Activated naive CD4-positive, alpha-beta T cell treated with anti-CD3 and anti-CD28 coated beads, Interleukin-2, amount 10 ng/mL, durations not matched to agents 7 days and 5 days (primary cell): Measurements from ENCODE around the gene LSM12.
A peak's percentile ranks its signal among the peaks of the same experiment; 100 is the strongest.

Experiments used
- CTCF ChIA-PET: fragments of 350-600 bp; sonication (Branson Sonifier 250); formaldehyde crosslinking; loops from one replicate; lab custom pipeline; 2021; ENCODE audit warnings: antibody characterized with exemption; lab: Charles Lee
- DNase-seq: peaks from one replicate; pipeline ENCODE4 v3.0.0-alpha.2; 2020
- H3K27ac Mint-ChIP-seq: one replicate; pipeline ENCODE4 v1.8.0; 2021; ENCODE audit warnings: mild to moderate bottlenecking, moderate library complexity, mixed read lengths
- H3K27me3 Mint-ChIP-seq: one replicate; pipeline ENCODE4 v1.8.0; 2021; ENCODE audit warnings: mild to moderate bottlenecking, mixed read lengths
- H3K36me3 Mint-ChIP-seq: one replicate; pipeline ENCODE4 v1.8.0; 2021; ENCODE audit warnings: mixed read lengths
- H3K4me1 Mint-ChIP-seq: one replicate; pipeline ENCODE4 v1.8.0; 2021; ENCODE audit warnings: mixed read lengths
- H3K4me3 Mint-ChIP-seq: one replicate; pipeline ENCODE4 v1.8.0; 2021; ENCODE audit warnings: mild to moderate bottlenecking, moderate library complexity, mixed read lengths
- H3K9me3 Mint-ChIP-seq: one replicate; pipeline ENCODE4 v1.8.0; 2021; ENCODE audit warnings: mixed read lengths

Gene LSM12

GRCh38 chr17:44066204-44066930, at the start of gene LSM12:
TSS of gene LSM12 (minus strand) at chr17:44066671. CDS start at chr17:44066587, 84 bp downstream.
- H3K4me1 Mint-ChIP-seq: peaks cover 60% of the 10 kb centered on the region
- peak; percentile 92 for DNase-seq
- H3K27ac Mint-ChIP-seq: peak within 1 kb of the TSS; percentile 94
- H3K9me3 Mint-ChIP-seq: no peaks in the 10 kb centered on the region
- H3K4me3 Mint-ChIP-seq: peak within 1 kb of the TSS; percentile 88
- peaks cover 22% of the 10 kb centered on the region for H3K36me3 Mint-ChIP-seq
- CTCF ChIA-PET: interaction anchor here (0.9 to 1.5 kb wide), 4 partner anchors 17 to 144 kb away, joined by 3 to 5 read pairs (median 4); no protein-coding TSS in a partner anchor
- H3K27me3 Mint-ChIP-seq: no peaks in the 10 kb centered on the region

- Mint-ChIP-seq H3K36me3 (peaks cover 7% of the 10 kb centered on the region), H3K27ac (no peak overlapping the region), H3K9me3 (no peaks in the 10 kb centered on the region), H3K4me1 (peaks cover 33% of the 10 kb centered on the region), H3K27me3 (no peaks in the 10 kb centered on the region), H3K4me3 (no peak overlapping the region)
- peak; percentile 42 for DNase-seq
- CTCF ChIA-PET: interaction anchor here (0.7 to 2.8 kb wide), 19 partner anchors 11 to 238 kb away, joined by 3 to 16 read pairs (median 4); no protein-coding TSS in a partner anchor
Measured at GRCh38 chr17:44115585-44116415, 49.3 kb upstream of the LSM12 start.

DNA sequence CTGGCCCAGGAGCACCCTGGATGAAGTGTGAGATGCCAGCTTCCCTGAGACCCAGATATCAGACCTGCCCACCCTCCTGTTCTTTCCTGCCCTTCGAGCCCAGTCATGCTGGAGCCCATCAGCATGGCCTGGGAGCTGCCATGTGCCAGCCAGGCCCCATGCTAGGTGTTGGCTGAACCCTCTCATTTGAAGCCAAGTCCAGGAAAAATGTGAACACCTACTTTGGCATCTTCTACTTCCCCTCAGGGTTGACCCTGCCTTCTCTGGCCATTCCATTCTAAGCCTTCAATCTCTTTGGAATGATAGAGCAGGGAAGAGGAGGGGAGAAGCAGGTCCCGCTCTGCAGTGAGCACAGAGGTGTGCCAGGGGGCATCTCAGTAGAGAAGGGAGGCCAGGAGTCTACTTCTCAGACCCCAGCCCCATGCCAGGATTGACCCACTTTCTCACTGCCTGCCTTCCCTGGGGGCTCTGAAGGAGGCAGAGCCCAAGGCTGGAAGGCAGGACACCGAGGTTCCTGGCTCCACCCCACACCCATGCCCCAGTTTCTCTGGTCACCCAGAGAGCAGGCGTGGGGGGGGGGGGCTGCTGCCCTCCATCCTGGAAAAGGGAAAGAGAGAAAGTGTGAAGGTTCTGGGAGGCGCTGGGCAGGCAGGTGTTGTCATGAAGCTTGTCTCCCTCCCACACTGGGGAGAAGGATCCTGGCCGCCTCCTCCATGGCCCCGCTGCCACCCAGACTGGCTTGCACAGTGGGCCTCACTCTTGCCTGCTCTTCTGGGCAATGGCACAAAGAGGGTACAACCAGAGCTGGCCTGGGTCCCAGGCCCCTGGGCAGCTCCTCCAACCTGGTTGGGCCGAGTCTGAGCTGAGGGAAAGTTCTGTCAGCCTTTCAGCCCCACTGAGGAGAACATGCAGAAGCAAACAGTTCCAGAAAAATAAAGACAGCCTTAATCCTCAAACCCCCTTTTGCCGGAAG, 47.7 kb upstream of the LSM12 start:
- no peak overlapping the region for H3K4me3 Mint-ChIP-seq
- H3K36me3 Mint-ChIP-seq: peaks cover 5% of the 10 kb centered on the region
- H3K27me3 Mint-ChIP-seq: no peaks in the 10 kb centered on the region
- peaks cover 28% of the 10 kb centered on the region for H3K4me1 Mint-ChIP-seq
- no peak for DNase-seq
- no peak overlapping the region for H3K27ac Mint-ChIP-seq
- CTCF ChIA-PET: interaction anchor here (0.7 to 2.2 kb wide), 6 partner anchors 9 to 72 kb away, joined by 3 to 10 read pairs (median 5); partner anchors contain the start of gene HDAC5
- H3K9me3 Mint-ChIP-seq: no peaks in the 10 kb centered on the region

DNA sequence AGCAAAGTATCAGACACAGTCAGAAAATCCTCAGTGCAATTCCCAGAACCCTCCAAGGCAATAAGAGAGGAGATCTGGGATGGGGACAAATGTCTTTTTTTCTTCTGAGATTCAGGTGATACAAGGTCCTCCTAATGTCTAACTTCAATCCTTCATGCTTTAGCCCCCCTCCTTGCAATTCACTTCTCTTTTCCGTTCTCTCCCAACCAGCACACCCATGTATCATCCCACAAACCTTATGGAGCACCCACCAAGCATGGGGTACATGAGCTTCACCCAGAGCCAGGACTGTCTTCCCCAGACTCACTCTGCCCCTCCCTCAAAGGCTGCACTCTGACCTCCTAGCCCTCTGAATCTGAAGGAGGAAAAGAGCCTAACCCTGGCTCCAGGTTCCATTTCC, 46.9 kb upstream of the LSM12 start:
- Mint-ChIP-seq H3K4me1 (peaks cover 28% of the 10 kb centered on the region), H3K9me3 (no peaks in the 10 kb centered on the region), H3K27me3 (no peaks in the 10 kb centered on the region), H3K36me3 (peaks cover 8% of the 10 kb centered on the region), H3K4me3 (no peak overlapping the region), H3K27ac (no peak overlapping the region)
- no peak for DNase-seq
- CTCF ChIA-PET: interaction anchor here (0.7 to 1.7 kb wide), 2 partner anchors 10 to 16 kb away, joined by 4 read pairs; partner anchors contain the start of gene HDAC5

DNA sequence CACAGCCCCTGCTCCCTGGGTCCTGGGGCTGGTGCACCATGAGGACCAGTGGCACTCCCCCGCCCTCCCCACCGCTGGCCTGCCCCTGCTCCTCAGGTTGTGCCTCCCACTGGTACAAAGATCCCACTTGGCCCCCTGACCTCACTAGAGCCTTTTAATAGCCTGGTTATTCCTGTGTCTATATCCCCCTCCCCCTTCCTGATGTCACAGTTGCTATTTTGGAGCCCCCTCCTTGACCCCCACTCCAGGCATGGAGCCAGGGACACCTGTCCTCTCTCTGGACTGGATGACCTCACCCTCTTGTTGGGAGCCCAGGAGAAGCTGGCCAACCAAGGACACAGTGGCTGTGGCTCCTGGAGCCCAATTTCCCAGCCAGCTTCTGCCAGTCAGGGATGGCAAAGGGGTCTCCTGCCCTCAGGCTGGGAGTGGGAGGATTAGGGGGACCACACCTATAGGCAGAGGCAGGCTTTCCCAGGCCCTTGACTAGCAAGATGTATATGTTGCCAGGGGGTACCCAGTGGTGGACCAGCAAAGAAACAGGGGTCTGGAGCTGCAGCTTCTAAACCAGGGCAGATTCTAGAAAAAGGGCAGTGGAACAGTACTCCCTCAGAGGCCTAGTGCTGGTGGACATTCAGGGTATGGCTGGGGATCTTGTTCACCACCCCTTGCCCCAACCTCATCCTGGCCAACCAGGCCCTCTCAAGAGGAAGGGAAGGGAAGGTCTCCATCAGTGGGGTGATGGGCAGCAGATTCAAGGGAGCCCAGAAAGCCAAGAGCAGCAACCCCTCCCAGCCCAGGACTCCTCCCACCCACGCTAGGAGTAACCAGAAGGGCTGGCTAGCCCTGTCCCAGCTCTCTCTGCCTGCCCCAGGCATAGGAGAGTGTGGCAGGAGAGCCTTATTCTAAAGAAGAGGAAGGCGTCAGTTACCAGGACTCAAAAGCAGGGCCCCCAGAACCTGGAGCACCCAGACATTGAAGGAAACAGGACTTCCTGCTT, 46.1 kb upstream of the LSM12 start:
- no peaks in the 10 kb centered on the region for H3K9me3 Mint-ChIP-seq
- no peak for DNase-seq
- H3K4me1 Mint-ChIP-seq: peaks cover 28% of the 10 kb centered on the region
- H3K36me3 Mint-ChIP-seq: peaks cover 8% of the 10 kb centered on the region
- CTCF ChIA-PET: interaction anchor here (1.2 to 1.9 kb wide), 3 partner anchors 11 to 169 kb away, joined by 4 to 6 read pairs (median 4); partner anchors contain the start of gene HDAC5
- H3K27me3 Mint-ChIP-seq: no peaks in the 10 kb centered on the region
- H3K4me3 Mint-ChIP-seq: no peak overlapping the region
- no peak overlapping the region for H3K27ac Mint-ChIP-seq

GRCh38 chr17:44111777-44112176, 45.3 kb upstream of the LSM12 start:
- Mint-ChIP-seq H3K27me3 (no peaks in the 10 kb centered on the region), H3K27ac (peak overlapping the region; percentile 12), H3K4me3 (no peak overlapping the region), H3K4me1 (peaks cover 28% of the 10 kb centered on the region), H3K36me3 (peaks cover 6% of the 10 kb centered on the region), H3K9me3 (no peaks in the 10 kb centered on the region)
- no peak for DNase-seq
- CTCF ChIA-PET: interaction anchor here (1.2 to 1.9 kb wide), 4 partner anchors 12 to 168 kb away, joined by 3 to 6 read pairs (median 4); partner anchors contain the start of gene HDAC5

DNA sequence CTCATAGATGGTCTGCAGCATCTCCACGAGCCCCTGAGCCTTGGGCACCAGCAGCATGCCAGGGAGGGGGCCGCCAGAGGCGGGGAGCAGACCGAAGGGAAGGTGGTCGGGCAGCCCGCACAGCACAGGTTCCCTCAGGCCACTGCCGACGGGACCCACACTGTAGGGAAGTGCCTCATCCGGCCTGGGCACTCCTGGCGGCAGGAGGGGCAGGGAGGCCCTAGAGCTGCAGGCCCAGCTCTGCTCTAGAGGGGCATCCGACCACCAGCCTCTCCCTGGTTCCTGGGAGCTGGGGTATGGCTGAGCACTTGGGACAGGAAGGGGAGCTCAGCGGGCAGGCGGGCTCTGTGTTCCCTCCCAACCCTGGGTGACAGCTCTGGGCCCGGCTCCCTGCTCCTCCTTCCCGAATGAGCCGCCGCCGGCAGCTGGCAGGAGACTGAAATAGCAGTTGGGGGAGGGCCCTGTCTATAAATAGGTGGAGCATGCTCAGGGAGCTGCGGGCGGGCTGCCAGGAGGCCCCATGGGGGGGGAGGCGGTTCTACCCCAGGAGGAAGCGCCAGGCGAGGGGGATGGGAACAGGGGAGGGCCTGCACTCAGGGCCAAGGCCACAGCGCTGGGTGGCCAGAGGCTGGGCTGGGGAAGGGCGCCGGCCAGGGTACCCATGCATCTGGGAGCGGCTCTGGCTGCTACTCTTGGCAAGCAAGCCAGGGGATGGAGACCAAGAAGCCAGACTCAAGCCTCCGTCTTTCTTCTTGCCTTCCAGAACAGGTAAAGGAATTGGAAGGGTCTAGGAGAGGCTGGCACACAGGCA, 44.6 kb upstream of the LSM12 start:
- Mint-ChIP-seq H3K36me3 (peaks cover 3% of the 10 kb centered on the region), H3K27me3 (no peaks in the 10 kb centered on the region), H3K27ac (no peak overlapping the region), H3K4me3 (peak overlapping the region; percentile 21), H3K4me1 (peaks cover 28% of the 10 kb centered on the region), H3K9me3 (no peaks in the 10 kb centered on the region)
- CTCF ChIA-PET: interaction anchor here (1.2 to 1.9 kb wide), 3 partner anchors 13 to 167 kb away, joined by 3 to 6 read pairs (median 4); partner anchors contain the start of gene HDAC5
- peak; percentile 78 for DNase-seq

GRCh38 chr17:44110011-44110686, 43.7 kb upstream of the LSM12 start:
- Mint-ChIP-seq H3K9me3 (no peaks in the 10 kb centered on the region), H3K4me3 (no peak overlapping the region), H3K27me3 (no peaks in the 10 kb centered on the region), H3K4me1 (peaks cover 28% of the 10 kb centered on the region), H3K27ac (no peak overlapping the region), H3K36me3 (peaks cover 3% of the 10 kb centered on the region)
- CTCF ChIA-PET: interaction anchor here (0.5 kb wide), 1 partner anchor 27 kb away, joined by 3 read pairs; no protein-coding TSS in a partner anchor
- no peak for DNase-seq

DNA sequence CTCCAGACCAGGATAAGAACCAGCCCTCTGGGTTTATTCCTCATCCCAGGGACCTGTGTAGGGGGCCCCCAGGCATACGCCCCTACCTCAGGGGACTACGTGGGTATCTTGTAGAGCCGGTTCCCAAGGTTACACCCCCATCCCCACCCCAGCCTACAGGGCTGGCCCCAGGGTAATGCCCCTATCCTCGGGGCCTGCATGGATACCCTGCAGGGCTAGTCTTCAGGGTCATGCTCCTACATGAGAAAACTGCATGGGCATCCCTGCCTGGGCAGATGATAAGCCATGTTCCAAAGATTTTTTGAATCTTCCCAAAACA, 42.8 kb upstream of the LSM12 start:
- CTCF ChIA-PET: no interaction called here
- no peaks in the 10 kb centered on the region for H3K9me3 Mint-ChIP-seq
- H3K4me3 Mint-ChIP-seq: no peak overlapping the region
- no peak overlapping the region for H3K27ac Mint-ChIP-seq
- H3K27me3 Mint-ChIP-seq: no peaks in the 10 kb centered on the region
- peaks cover 28% of the 10 kb centered on the region for H3K4me1 Mint-ChIP-seq
- peaks cover 3% of the 10 kb centered on the region for H3K36me3 Mint-ChIP-seq
- no peak for DNase-seq

DNA sequence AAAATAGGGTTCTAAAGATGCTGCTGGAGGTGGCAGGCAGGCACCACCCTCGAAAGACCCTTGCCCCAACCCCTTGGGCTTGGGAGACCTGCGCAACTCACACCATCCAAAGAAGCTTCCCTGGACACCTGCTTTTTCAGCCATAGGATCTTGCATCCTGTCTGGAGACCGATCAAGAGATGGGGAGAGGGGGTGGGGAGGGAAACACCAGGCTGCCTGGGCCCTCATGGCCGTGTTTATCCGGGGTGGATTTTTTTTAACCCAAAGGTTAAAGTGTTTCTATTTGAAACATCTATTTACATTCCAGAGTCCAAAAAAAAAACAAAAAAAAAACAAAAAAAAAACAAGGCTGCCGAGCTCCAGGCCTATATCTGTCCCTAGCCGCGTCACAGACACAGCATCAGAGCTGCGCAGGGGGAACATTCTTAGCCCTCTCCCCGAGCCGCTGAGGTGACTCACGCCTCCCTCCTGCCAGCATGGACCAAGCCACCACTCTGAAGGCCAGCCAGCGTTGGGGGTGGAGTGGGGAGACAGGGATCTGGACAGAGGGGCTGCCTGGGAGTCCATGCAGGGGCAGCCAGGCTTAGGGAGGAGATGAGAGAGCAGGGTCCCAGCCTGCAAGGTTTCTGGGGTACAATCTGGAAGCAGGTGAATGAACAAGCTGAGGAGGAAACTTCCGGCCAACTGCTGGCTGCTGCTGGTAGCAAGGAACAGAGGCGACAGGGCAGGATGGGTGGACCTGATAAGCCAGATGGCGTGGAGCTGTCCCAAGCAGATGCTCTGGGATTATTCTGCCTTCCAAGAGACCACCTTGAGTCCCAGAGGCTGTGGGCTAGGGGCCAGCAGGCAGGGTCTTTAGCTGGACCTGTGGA, 42.2 kb upstream of the LSM12 start:
- Mint-ChIP-seq H3K9me3 (no peaks in the 10 kb centered on the region), H3K27me3 (no peaks in the 10 kb centered on the region), H3K27ac (peak overlapping the region; percentile 37), H3K36me3 (peaks cover 3% of the 10 kb centered on the region), H3K4me3 (no peak overlapping the region), H3K4me1 (peaks cover 28% of the 10 kb centered on the region)
- no peak for DNase-seq
- CTCF ChIA-PET: no interaction called here

DNA sequence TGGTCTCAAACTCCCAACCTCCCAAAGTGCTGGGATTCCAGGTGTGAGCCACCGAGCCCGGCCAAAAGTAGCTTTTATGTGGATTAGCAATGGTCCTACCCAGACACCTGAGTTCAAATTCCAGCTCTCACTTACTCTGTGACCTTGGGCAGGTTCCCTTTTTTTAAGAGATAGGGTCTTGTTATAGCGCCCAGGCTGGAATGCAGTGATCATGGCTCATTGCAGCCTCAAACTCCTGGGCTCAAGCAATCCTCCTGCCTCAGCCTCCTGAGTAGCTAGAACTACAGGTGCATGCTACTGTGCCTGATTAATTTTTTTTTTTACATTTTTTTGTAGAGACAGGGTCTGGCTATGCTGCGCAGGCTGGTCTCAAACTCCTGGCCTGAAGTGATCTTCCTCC, 40.3 kb upstream of the LSM12 start:
- H3K4me1 Mint-ChIP-seq: peaks cover 16% of the 10 kb centered on the region
- CTCF ChIA-PET: interaction anchor here (1.6 kb wide), 1 partner anchor 23 kb away, joined by 5 read pairs; no protein-coding TSS in a partner anchor
- no peaks in the 10 kb centered on the region for H3K27me3 Mint-ChIP-seq
- H3K36me3 Mint-ChIP-seq: peaks cover 3% of the 10 kb centered on the region
- no peaks in the 10 kb centered on the region for H3K9me3 Mint-ChIP-seq
- no peak for DNase-seq
- H3K27ac Mint-ChIP-seq: no peak overlapping the region
- H3K4me3 Mint-ChIP-seq: no peak overlapping the region
